ENCODE measurements around the gene OR4K5. TPM values are rescaled to one million over a fixed set of nuclear protein-coding genes. Genes with fewer than 3 reads are reported as not detected.

The OR4K5 gene
- total and polyA plus RNA-seq, 2 donors (not counting 3 experiments of a cell fraction or from before 2014, with no cell fraction given), result not detected

- no peaks in the 10 kb centered on the region for H3K4me1 ChIP-seq (ENCODE audit: control insufficient read depth, extremely low read depth, insufficient read depth, low read length)
- no peak overlapping the region for H3K27ac ChIP-seq (ENCODE audit: insufficient read depth, low read depth, low read length)
- no peak overlapping the region for H3K4me2 ChIP-seq (ENCODE audit: insufficient read depth, low read length)
- H2AFZ ChIP-seq (ENCODE audit: low read depth, low read length), result no peak overlapping the region
- intact Hi-C loops (cut with micrococcal nuclease) (no loop called here), dilution Hi-C loops (cut with MboI; ENCODE audit: extremely low pct_ligation_motif_present, low sequenced_read_pairs) (no loop called here)
- H3K9me1 ChIP-seq (replicated peaks; ENCODE audit: control insufficient read depth, extremely low read depth, insufficient read depth, low read length), result no peaks in the 10 kb centered on the region
- DNase-seq (ENCODE audit: low read depth, low spot score), result no peak
- no peaks in the 10 kb centered on the region for H4K20me1 ChIP-seq (replicated peaks; ENCODE audit: control insufficient read depth, extremely low read depth, insufficient read depth, low read length)
- H3K9ac ChIP-seq (replicated peaks; ENCODE audit: extremely low read depth, insufficient read depth, low read length), result no peak overlapping the region
- no peak for TF ChIP-seq GATA2 (IDR thresholded peaks at IDR 0.05; ENCODE audit: insufficient read depth, insufficient read length, low read depth, low read length)
- no peak for TF ChIP-seq POLR2A (IDR thresholded peaks at IDR 0.05; ENCODE audit: low read depth, low read length)
- no peaks in the 10 kb centered on the region for H3K79me2 ChIP-seq (ENCODE audit: control insufficient read depth, insufficient read depth, low read length)
- FAIRE-seq, result no peak
- H3K27me3 ChIP-seq (ENCODE audit: control insufficient read depth in 2 of 2, insufficient read depth in 2 of 2, low read length in 2 of 2), result no peaks in the 10 kb centered on the region
- ChIA-PET CTCF (no interaction called here), POLR2A (no interaction called here)
- H3K36me3 ChIP-seq (ENCODE audit: control insufficient read depth in 2 of 2, extremely low read depth in 1 of 2, insufficient read depth in 2 of 2, low read length in 2 of 2), result no peaks in the 10 kb centered on the region
- peaks cover 7% of the 10 kb centered on the region for H3K9me3 ChIP-seq (replicated peaks; ENCODE audit: control insufficient read depth, insufficient read depth, low read length)
- no TSS peak for BruUV-seq (replicated peaks)
- no peak overlapping the region for H3K4me3 ChIP-seq (replicated peaks in 1 of 3; ENCODE audit: insufficient read depth in 1 of 3, low read depth in 1 of 3, low read length in 3 of 3)
Measured at GRCh38 chr14:19902409-19902808, 18.0 kb upstream of the OR4K5 start.

GRCh38 chr14:19906665-19907064 is 13.7 kb upstream of the OR4K5 start:
- intact Hi-C loops (cut with micrococcal nuclease), result no loop called here
- POLR2A ChIA-PET, result no interaction called here
- Histone ChIP-seq H3K4me1 (ENCODE audit: control insufficient read depth, extremely low read depth, insufficient read depth, low read length) (no peaks in the 10 kb centered on the region), H3K9me3 (replicated peaks; ENCODE audit: control insufficient read depth, insufficient read depth, low read length) (peaks cover 5% of the 10 kb centered on the region), H3K79me2 (ENCODE audit: control insufficient read depth, insufficient read depth, low read length) (no peaks in the 10 kb centered on the region), H2AFZ (ENCODE audit: low read depth, low read length) (no peak overlapping the region), H3K36me3 (ENCODE audit: control insufficient read depth in 2 of 2, extremely low read depth in 1 of 2, insufficient read depth in 2 of 2, low read length in 2 of 2) (no peaks in the 10 kb centered on the region), H3K9me1 (replicated peaks; ENCODE audit: control insufficient read depth, extremely low read depth, insufficient read depth, low read length) (no peaks in the 10 kb centered on the region), H3K27ac (ENCODE audit: insufficient read depth, low read depth, low read length) (no peak overlapping the region), H3K27me3 (ENCODE audit: control insufficient read depth in 2 of 2, insufficient read depth in 2 of 2, low read length in 2 of 2) (no peaks in the 10 kb centered on the region), H3K4me2 (ENCODE audit: insufficient read depth, low read length) (no peak overlapping the region), H3K4me3 (replicated peaks in 1 of 3; ENCODE audit: insufficient read depth in 1 of 3, low read depth in 1 of 3, low read length in 3 of 3) (no peak overlapping the region), H4K20me1 (replicated peaks; ENCODE audit: control insufficient read depth, extremely low read depth, insufficient read depth, low read length) (no peaks in the 10 kb centered on the region), H3K9ac (replicated peaks; ENCODE audit: extremely low read depth, insufficient read depth, low read length) (no peak overlapping the region)
- dilution Hi-C loops (cut with MboI; ENCODE audit: extremely low pct_ligation_motif_present, low sequenced_read_pairs), result no loop called here
- DNase-seq (ENCODE audit: low read depth, low spot score), result no peak
- CTCF ChIA-PET, result no interaction called here
- FAIRE-seq, result no peak
- TF ChIP-seq MYC (IDR thresholded peaks at IDR 0.05; ENCODE audit: low read depth, low read length) (no peak), MAX (IDR thresholded peaks at IDR 0.05; ENCODE audit: insufficient read depth, insufficient read length) (no peak), EZH2 (IDR thresholded peaks at IDR 0.05; ENCODE audit: borderline replicate concordance, low read depth, low read length, severe bottlenecking) (no peak), POLR2AphosphoS5 (IDR thresholded peaks at IDR 0.05; ENCODE audit: insufficient read depth, low read depth, low read length) (no peak)
- no TSS peak for BruUV-seq (replicated peaks)

Measured in endothelial cell of umbilical vein (primary cell).